Stimulated activated CD4-positive, alpha-beta T cell treated with anti-CD3 and anti-CD28 coated beads, TNF-alpha, amount 100 ng/mL, for 24 hours (primary cell): ENCODE data around the gene ZNF883.
"Not testable (repeated sequence)": the region's sequence is repeated elsewhere in the genome, so short reads cannot be mapped to it uniquely, and the experiment has no call there.

Experiments
- DNase-seq, 3 experiments: peaks; one replicate each; pipeline ENCODE4 v3.0.0-alpha.2; 2020; ENCODE audit warnings: low read depth in 3 of 3

Gene ZNF883

DNA sequence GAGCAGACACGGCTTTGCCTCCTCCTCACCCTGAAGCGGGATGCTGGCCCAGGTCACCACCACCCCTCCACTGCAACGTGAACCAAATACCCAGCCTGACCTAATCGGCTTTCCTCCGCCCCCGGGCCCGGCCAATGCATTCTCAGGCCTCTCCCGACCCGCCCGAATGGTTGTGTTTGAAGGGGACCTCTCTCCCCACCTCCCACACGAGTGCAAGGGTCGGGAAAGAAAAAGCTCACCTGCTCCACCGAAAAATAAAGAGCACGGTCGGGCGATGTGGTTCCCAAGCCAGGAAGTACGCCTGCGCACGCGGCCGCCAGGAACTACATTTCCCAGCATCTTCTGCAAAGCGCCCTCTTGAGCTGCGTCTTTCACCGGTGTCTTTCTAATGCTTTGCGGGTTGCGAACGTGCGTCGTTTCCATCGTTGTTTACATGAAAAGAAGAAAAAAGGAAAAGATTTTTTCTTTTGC lies at the start of gene ZNF883:
Gene ZNF883, minus strand, starts transcription at position 282 of the 471 bp plus-strand sequence.
- peak in 1 of 3 experiments; percentile 27 for DNase-seq

- not testable (repeated sequence) for DNase-seq
These were observed 49.3 kb upstream of the ZNF883 start for GRCh38 chr9:113061072-113061850.

DNA sequence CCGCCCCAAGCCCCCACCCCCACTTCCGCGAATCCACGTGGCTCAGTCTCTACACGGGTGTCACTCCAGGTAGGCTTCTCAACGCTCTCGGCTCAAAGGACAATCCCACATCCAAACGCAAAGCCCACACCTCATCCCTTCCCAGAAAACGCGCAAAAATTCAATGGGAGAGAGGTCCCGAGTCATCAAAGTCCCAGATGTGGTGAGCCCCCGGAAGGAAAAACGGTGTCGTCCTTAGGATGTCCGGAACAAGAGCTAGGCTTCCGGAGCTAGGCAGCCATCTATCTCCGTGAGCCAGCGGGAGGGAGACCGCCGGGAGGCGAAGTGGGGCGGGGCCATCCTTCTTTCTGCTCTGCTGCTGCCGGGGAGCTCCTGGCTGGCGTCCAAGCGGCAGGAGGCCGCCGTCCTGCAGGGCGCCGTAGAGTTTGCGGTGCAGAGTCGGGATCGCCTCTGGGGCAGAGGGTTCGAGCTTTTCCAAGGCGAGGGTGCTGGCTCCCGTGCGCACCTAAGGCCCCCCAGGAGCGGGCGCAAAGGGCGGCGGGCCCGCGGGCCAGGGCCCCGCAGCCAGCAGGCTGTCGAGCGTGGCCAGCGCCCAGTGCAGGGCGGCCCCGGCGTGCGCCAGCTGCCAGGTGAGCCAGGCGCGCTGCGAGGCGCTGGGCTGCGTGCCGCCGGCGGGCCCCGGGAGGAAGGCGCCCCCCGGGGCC lies 47.7 kb upstream of the ZNF883 start:
- not testable (repeated sequence) for DNase-seq

DNA sequence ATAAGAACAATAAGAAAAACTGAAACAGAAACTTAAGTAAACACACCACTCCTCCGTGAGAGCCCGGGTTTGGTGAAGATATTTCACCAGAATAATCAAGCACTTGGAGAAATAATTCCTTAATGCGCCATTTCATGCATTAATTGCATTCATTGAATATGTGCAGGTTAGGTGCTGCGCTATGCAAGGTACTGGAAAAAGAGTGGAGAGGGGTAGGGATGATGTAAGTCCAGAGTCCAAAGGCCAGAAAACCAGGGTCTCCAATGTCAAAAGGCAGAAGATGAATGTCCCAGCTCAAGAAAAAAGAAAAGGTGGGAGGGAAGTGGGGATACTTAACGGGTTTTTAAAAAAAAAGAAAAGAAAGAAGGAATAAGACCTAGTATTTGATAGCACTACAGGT lies 45.2 kb upstream of the ZNF883 start:
- no peak for DNase-seq

- peak; percentile 47 to 74 (median 65) for DNase-seq
These were observed 44.5 kb upstream of the ZNF883 start, which contains the start of gene ZFP37 for GRCh38 chr9:113056191-113057106. ZFP37 (minus strand) TSS chr9:113056724; CDS start chr9:113056688, 36 bp downstream.

GRCh38 chr9:113042884-113043657 lies 31.1 kb upstream of the ZNF883 start:
- DNase-seq, result no peak

DNA sequence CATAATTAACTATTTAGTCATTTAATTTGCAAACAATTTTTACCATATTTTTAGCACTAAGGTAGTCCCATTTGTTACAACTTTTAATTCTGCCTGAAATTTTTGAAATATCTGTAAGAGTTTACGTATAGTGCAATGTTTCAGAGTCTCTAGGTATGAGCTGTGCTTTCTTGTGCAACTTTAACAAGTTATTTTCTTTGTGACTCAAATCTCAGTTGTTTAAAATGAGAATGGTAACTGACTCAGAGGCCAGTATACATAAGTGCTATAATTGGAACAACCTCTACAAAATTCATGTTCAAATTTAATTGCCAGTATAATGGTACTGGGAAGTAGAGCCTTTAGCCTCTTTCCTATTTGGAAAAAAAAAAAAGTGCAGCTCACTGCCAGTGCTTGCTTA lies 14.2 kb upstream of the ZNF883 start:
- no peak for DNase-seq

- no peak for DNase-seq
These were observed 6.3 kb upstream of the ZNF883 start for GRCh38 chr9:113018247-113018646.

- DNase-seq, result no peak
These were observed 500 bp upstream of the ZNF883 start for GRCh38 chr9:113012492-113012891.

GRCh38 chr9:113005777-113006176 lies 6.2 kb downstream of the ZNF883 start:
- no peak for DNase-seq

- no peak for DNase-seq
These were observed 14.6 kb downstream of the ZNF883 start for GRCh38 chr9:112997236-112997941.

GRCh38 chr9:112971415-112971814 lies 40.6 kb downstream of the ZNF883 start:
- peak in 1 of 3 experiments; percentile 7 for DNase-seq

GRCh38 chr9:112970939-112971338 lies 41.1 kb downstream of the ZNF883 start:
- no peak for DNase-seq

- no peak for DNase-seq
These were observed 42.3 kb downstream of the ZNF883 start for GRCh38 chr9:112969730-112970129.

DNA sequence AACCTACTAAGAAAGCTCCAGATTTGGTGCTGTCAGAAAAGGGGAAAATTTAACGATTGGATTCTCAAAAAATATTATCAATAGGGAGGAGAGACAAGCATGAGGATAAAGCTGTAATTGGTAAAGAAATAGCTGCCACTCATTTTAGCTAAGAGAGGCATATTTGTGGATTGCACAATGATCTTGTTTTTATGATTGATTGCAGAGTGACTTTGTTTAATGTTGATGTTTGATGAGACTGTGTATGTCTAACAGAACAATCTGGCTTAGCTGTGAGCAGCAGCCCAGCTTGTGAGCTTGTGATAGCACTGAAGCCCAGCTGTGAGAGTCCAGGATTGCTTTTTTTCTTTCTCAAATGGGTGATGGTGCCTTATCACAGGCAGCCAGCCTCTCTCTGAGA lies 56.4 kb downstream of the ZNF883 start:
- DNase-seq, result no peak

DNA sequence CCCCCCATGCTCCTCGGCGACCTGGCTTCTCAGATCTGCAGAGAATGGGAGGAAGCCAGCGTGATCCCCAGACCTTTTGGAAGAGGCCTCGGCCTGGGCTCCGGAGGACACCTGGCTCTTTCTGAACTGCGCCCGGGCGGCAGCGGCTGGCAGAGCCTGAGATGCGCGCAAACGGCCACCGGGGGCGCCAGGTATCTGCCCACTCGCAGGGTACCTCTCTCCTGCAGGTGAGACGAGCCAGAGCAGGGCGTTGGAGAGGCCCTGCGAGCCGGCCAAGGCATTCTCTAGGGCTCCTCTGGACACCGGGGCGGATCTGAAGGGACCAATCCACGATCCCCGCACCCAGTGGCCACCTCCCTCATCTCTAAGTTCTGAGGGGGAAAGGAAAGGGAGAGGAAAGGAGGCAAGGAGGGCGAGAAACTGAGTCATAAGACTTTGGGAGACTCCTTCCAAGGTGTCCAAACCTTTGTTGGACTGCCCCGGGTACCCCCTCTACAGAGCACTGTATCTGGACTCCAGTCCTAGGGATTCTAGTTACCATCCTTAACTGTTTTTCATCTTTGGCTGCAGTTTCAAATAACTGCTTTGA lies 66.3 kb downstream of the ZNF883 start:
- DNase-seq, result peak in 1 of 3 experiments; percentile 1

DNA sequence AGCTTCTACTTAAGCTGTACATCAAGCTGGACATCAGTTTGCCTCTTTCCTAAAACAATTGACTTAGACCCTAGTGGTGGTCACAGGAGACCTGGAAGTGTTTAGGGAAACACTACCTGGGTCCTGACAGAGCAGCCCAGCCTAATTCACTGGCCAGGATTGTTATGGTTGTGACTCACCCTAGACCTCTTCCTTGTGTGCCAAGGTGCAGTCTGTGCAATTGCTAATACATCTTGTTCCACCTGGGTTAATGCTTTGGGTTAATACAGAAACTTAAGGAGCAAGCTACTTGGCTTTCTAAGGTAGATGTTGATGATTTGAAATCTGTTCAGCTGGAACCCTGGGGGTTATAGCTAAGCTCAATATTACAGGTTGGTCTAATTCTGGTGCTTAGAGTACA lies 72.6 kb downstream of the ZNF883 start:
- DNase-seq, result no peak

DNA sequence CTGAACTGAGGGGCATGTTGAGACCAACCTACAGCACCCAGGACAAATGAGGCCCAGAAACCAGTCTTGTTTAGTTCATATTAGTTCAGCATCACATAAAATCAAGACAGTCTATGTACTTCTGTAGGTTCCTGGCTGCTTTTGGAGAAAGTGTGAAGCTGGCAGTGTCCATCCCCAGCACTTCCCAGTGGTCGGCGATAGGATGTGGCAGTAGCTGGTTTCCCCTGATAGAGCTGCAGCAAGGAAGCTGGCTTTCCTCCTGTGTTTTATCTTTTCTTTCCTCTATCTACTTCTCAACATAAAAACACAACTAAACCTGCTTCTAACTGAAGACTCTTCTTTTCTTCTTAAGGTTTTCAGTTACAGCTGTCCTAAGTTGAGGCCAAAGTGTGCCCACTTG lies 78.3 kb downstream of the ZNF883 start:
- no peak for DNase-seq

- DNase-seq, result no peak
These were observed 86.8 kb downstream of the ZNF883 start for GRCh38 chr9:112925058-112925641.

DNA sequence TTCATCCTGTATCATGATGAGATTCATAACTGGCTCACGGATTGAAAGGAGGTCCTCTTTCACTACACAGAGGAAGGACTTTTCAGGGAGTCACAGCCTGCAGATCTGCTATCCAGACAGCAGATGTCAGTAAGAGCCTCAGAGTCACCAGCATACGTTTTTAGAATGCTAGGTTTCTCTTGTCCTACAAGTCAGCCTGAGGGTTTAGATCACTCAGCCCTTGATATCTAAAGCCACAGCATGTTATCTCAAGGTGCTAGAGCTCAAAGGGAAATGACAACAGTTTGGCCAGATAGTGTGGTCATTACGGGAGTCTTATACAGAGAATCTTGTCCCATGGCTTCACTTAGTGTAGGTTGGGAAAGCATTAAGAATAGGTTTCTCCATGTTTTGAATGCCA lies 90.4 kb downstream of the ZNF883 start:
- DNase-seq, result no peak
